Stimulated activated CD8-positive, alpha-beta memory T cell treated with anti-CD3 and anti-CD28 coated beads, Interleukin-2, amount 100 ng/mL, for 48 hours (primary cell): ENCODE results near the gene FHIT.

Experiments
- DNase-seq, 2 donors: peaks; one replicate each; pipeline ENCODE4 v3.0.0-alpha.2; 2020; ENCODE audit warnings: low read depth in 2 of 2

FHIT gene

GRCh38 chr3:59726279-59726678 lies 1525.0 kb downstream of the FHIT start:
- no peak for DNase-seq

- no peak for DNase-seq
These were observed 1533.5 kb downstream of the FHIT start for GRCh38 chr3:59717679-59718205.

GRCh38 chr3:59714066-59714465 lies 1537.2 kb downstream of the FHIT start:
- DNase-seq = no peak

DNA sequence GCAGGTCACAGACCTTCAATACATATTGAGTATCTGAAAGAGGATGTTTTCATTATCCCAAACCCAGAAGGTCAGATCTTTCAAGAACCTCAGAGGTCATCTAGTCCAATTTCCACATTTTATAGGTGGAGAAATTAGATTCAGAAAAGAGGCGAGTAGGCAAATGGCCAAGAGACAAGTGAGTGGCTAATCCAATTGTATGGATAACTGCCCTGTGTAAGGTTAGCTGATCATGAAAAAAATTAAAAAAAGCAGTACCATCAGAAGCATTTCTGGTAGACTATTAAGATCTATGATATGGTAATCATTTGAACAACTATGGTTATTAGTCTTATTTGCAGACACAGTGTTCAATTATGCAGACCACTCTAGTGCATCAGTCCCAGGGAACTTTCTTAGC lies 1540.7 kb downstream of the FHIT start:
- no peak for DNase-seq

DNA sequence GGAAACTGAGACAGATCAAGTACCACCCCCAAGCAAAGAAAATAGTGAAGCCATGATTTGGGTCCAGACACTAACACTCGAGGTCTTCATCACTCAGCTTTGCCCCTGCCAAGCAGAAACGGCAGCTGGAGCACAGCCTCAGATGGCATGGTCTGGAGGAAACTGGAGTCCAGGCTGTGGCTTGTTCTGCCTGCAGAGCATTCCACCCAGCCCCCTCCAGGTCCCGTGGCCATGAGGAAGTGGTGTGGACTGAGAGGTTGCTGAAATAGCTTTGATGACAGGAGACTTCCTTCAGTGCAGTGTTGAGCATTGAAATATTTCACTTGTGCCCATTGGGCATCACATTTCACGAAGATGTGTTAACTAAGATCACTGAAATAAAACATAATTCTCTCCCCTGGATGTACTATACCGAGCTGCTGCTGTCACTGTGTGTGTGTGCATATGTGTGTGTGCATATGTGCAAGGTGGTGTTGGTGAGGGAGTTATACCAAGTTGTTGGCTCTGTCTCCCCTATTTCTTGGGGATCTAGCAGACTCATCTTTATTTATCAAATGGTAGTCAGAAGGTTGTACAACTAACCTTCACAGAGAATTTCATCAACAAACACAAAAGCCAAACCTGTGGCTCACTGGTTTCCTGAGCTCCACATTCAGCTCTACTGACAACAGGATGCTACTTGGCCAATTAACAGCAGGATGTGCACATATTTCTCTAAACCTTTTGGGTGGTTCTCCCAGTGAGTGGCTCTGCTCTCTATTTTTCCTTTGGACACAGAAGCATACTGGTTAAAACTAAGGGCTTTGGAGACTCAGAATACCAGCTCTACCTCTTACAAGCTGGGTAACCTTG lies 1541.3 kb downstream of the FHIT start:
- DNase-seq = no peak

GRCh38 chr3:59708202-59708601 lies 1543.0 kb downstream of the FHIT start:
- DNase-seq = no peak

DNA sequence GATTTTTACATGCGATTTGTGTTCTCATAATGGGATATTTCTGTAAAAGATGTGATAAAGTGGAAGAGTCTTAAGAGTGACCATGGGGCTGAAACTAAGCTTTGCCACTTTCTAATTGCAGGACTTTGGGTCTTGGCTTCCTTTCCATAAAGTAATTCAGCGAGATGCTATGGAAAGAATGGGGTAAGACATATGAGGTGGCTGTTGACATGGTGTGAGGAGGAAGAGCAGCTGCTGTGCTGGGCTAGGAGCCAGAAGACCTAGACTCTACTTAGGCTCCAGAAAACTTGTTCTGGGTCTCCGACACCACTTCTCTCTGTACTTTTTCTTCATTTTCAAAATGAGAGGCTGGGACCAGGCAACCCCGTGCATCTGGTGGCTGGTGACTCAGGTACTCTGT lies 1547.0 kb downstream of the FHIT start:
- DNase-seq = no peak

GRCh38 chr3:59699648-59700320 lies 1551.5 kb downstream of the FHIT start:
- no peak for DNase-seq
